ENCODE measurements around the gene USH2A.

Gene USH2A

DNA sequence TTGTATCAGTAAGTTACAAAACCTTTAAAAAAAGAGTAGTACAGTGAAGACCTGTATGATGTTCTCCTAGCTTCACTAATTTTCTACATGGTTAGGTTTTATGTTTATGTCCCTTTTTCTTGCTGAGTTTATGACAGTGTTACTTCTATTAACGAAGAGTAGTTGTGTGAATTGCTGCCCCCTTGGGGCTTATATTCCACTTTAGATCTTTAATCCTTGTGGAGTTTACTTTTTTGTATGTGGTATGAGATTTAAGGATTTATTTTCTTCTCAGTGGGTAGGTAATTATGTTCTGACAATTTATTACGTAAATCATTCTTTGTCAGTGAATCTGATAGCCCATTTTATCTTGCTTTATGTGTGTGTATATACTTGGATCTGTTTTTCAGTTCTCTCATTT lies 841.4 kb downstream of the USH2A start:
- DNase-seq = no peak

Measured in NCI-H2227 treated with DMSO at 0.1 percent for 48 hours (cell line).